HG03571 (cell line): ENCODE results near the gene ATL3.
"Not testable (repeated sequence)": the region's sequence is repeated elsewhere in the genome, so short reads cannot be mapped to it uniquely, and the experiment has no call there.

Source experiments
- ATAC-seq: cut with Tn5 transposase; IDR thresholded peaks from one replicate; pipeline ENCODE4 v1.9.1; 2021; ENCODE audit not compliant: unreplicated experiment

ATL3 gene

DNA sequence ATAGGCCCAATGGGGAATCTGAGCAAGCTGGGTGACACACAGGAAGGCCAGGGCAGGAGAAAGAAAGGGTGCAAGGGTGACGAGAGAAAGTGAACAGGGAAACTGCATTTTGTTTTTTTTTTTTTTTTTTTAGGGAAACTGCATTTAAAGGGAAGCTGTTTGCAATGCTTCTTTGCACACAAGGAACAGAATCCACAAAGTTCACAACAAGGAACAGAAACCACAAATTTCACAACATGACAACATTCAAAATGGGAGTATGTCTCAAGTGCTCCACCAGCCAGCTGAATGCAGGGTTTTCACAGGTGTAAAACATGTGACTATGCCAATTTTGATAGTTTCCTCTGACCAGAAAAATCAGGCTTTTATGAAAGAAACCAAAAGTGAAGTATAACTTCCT, 50.1 kb downstream of the ATL3 start:
- no peak for ATAC-seq

DNA sequence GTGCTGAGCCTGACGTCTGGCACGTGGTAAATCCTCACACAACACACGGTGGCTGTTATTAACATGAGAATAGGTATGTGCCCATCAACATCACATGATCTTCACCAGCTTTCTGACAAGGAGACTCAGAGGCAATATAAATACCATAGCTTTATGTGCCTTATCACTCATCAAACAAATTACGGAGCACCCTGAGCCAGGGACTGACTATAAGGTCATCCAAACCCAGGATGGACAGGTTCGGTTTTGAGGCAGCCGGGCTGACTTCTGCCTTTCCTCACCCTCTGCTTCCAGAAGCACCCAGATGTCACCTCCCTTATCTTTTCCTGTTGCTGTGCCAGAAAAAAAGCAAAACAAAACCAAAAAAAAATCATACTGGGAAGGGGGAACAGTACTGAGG, 51.2 kb downstream of the ATL3 start:
- no peak for ATAC-seq

DNA sequence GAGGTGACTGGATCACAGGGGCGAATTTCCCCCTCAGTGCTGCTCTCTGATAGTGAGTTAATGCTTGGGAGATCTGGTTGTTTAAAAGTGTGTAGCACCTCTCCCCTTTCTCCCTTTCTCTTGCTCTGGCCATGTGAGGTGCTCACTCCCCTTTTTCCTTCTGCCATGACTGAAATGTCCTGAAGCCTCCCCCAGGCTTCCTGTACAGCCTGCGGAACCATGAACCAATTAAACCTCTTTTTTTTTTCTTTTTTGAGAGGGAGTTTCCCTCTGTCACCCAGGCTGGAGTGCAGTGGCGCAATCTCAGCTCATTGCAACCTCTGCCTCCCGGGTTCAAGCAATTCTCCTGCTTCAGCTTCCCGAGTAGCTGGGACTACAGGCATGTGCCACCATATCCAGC, 53.5 kb downstream of the ATL3 start:
- ATAC-seq: not testable (repeated sequence)

DNA sequence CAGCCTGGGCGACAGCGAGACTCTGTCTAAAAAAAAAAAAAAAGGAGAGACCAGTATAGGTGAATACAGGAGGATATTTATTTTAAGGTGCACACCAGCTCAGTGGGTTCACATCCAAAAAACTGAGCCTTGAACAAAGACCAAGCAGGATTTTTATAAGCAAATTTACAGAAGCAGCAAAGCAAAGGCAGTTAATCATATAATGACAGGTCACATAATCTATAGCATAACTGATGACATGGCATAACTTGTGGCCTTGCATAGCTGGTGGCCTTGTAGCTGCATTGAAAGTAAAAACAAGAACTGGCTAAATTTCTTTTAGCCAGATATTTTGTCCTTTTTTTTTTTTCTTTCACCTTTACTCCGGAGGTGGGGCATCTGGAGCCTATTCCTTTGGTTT, 54.2 kb downstream of the ATL3 start:
- no peak for ATAC-seq

DNA sequence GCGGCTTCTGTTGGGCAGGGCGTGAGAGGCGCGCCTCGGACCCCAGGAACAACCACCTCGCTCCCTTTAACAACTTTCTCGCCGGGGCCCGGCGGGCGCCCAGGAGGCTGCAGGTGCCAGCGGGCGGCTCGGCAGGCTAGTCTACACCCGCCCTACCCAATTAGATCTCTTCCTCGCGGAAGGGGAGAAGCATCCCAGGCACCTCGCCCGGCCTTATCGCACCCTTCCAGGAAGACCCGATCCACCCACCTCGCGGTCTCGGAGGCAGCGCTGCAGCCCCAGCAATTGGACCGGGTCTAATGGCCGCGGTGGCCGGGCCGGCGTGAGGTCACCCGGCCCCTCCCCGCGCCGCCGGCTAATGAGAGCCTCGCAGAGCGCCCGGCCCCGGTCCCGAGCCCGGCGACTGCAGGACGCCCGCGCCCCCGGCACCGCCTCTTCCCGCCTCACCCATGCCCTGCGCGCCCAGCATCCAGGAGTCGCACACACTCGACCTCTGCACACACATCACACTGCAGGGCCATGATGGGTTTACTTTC, 57.0 kb downstream of the ATL3 start, which contains the start of gene PLAAT3:
PLAAT3 (minus strand) TSS at position 298 of the 536 bp plus-strand sequence. CDS start 419 bp downstream, outside the sequence.
- no peak for ATAC-seq

DNA sequence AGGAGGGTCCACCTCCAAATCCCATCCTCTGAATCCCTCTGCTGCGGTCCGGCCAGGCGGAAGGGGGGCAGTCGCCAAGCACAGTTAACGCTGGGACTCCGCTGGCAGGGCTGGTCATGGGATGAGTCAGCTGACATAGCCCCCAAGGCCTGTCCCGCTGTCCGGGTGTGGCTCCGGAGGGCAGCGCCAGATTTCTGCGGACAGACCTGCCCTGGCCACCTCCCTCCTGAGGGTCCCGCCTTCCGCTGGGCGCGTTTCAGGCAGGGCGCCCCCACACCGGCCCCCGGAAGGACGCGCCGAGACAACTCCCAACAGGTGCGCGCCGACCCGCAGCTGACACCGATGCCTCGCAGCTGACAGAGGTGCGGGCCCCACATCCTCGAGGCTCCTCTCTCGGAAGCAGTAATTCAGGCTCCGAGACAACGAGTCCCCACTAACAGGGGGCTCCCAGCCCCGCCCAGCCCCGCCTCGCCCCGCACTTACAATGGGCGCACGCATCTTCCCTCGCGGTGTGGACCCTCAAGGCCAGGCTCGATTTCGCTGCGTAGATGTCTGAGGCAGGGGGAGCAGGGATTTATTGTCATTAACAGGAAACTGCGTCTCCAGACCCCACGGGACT, 57.5 kb downstream of the ATL3 start:
- ATAC-seq: no peak

DNA sequence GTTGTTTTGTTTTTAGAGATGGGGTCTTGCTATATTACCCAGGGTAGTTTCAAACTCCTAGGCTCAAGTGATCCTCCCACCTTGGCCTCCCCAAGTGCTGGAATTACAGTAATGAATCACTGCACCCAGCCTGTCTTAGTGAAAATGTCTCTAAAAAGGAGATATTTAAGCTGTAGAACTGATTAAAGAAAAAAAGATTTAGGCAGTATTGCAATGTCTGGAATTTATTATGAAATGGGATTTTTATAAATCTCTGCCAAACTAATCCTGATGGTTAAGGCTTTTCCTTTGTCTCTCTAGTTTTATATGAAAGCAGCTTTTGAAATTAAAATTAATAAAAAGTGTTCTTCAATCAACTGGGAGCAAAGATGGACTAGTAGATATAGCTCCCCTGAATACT, 59.0 kb downstream of the ATL3 start:
- no peak for ATAC-seq

DNA sequence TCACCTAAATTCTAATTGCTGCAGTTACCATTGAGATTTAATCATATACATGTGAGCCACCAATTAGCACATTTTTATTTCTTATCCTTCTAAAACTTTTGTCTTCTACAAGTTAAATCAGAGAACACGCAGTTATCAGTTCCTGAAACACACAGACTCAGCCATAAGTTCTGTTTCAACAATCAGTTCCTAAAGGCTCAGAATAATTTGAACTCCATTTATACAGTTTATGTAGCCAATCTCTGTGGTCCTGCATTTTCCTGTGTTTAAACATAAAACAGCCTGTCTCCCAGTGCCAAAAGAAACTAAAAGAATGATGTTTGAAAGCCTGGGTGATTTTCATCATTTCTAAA, 59.8 kb downstream of the ATL3 start:
- ATAC-seq: no peak

DNA sequence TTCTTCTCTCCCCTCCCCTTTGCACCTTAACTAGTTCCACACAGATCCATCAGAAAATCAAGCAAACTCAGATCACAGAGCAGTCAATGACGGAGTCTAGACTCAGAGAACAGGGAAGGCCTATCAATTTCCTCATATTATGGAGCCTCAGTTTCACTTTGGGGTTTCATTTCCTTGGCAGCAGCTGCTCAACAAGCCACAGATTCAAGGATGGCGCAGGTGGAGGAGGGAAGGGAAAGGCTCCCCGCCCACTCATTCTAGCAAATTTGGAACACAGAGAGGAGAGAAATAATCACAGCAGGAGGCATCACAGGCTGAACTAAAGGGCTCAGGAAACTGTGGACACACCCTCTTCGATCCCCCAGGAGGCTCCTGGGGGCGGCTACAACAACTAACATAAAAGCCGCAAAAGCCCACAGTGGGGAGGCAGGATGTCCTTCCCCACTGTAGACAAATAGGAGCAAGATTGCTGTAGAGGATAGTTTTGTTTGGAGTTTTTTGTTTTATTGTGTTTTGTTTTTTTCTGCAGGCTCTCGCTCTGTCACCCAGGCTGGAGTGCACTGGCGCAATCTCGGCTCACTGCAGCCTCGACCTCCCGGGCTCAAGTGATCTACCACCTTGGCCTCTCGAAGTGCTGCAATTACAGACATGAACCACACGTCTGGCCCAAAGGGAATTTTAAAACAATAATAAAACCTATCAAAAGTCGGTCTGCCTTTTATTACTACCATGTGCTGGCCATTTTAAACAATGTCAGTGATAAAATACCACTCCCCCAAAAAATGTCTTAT, 60.4 kb downstream of the ATL3 start:
- ATAC-seq: no peak

DNA sequence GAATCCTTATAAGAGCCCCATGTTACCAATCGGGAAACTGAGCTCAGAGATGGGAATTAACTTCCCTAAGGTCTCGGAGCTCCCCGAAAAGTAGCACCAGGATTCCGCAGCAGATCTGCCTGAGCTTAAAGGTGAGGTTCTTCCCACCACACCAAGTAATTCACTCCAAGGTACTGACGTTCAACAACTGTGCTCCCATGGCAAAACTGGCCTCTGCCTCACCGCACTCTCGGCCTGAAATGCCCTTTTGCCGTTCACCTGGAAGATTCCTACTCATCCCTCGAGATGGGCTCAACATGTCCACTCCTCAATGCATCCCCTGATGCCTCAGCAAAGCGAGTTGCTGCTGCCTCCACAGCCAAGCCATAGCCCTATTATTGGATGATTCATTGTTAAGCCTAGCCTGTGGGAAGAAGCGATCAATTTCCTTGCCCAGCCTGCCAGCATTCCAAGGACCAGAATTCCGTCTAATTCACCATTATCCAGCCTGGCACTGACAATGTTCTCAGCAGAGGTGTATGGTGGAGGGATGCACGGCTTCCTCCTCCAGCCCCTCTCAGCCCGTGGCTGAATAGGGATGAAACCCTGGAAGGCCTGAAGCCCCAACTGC, 61.1 kb downstream of the ATL3 start:
- ATAC-seq: no peak

DNA sequence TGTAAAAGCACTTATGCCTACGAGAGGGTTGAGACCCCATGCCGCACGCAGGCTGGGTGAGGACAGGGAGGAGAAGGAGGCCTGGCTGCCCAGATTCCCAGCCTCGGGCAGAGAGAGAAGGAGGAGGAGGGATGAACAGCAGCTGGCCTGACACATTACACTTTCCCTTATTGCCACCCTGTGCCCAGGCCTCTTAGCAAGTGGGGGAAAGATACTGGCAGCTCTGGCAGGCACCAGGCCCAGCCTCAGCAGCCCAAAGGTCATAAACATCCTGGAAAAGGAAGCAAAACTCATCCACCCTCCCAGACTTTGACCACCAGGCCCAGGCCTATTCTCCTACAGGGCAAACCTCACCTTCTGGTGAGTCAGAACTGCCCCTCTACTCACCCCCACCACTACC, 61.6 kb downstream of the ATL3 start:
- no peak for ATAC-seq

DNA sequence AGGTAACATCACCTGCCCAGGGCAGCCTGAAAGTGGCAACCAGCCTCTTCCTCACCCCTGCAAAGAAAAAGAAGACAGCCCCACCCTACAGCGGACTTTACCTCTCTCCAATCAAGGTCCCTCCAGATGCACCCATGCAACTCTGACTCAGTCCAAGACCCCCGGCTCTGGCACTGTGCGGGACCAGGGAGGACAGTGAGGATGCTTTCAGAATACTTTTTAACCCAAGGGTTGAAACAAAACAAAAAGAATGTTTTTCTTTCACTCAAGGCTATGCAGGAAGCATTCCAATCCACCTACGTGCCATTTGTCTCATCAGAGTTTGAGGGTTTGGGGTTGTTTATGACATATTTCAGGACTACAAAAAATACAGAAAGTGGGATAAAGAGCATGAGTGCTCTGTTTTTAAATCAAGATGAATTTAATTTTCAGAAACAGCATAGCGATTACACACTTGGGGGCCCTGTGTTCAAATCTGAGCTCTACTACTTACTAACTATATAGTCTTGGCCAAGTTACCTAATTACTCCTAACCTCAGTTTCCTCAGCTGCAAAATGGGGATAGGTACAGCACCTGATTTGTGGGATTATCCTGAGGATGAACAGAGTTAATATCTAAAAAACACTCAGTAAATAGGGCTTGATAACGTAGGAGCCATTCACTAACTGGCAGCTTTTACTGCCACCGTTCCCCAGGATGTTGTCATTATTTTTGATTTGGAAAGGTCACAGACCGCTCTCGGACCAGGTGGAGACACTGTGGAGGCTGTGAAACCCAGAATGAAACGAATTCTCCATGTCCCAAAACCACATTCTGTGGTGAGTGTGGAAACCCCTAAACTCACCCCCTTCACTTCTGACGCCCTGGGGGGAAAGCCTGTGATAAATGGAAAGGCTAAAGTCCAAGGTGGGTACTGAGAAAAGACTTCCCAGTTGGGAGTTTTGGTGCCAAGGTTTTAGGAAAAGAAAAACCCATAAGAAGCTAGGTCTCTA, 62.5 kb downstream of the ATL3 start:
- no peak for ATAC-seq

DNA sequence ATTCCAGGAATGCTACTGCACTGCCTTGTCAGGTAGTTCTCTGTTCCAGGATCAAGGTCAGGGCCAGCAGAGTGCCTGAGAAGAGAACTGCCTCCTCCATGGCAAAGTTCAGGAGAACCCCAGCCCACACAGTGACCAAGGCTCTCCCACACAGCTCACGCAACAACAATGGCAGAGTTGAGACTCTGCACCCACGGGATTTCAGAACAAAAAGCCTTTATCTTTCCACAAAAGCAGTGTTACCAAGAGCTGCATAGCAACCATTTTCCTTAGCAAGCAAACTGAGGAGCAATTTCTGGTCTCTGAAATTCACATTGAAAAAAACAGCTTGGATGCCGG, 68.0 kb downstream of the ATL3 start:
- no peak for ATAC-seq

DNA sequence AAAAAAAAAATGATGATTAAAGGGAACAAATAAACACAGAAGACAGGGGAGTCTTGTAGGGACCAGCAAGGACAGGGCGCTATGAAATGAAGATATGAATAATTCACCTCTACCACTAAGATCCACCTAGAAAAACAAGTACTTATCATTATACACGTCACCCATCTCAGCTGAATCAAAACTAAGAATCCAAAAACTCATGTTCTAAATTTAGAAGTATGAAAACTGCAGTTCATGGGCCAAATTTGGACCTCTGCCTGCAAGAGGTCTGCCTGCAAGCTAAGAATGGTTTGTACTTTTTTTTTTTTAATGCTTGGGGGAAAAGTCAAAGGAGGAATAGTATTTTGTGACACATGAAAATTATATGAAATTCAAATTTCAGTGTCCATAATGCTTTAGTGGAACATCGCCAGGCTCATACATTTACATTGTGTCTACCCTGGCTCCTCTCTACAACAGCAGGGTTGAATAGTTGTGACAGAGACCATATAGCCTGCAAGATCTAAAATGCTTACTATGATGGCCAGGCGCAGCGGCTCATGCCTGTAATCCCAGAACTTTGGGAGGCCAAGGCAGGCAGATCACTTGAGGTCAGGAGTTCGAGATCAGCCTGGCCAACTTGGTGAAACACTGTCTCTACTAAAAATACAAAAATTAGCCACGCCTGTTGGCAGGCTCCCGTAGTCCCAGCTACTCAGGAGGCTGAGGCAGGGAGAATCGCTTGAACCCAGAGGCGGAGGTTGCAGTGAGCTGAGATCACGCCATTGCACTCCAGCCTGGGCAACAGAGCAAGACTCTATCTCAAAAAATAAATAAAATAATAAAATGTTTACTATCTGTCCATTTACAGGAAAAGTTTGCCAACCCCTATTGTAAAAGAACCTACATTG, 68.6 kb downstream of the ATL3 start:
- ATAC-seq: not testable (repeated sequence)

DNA sequence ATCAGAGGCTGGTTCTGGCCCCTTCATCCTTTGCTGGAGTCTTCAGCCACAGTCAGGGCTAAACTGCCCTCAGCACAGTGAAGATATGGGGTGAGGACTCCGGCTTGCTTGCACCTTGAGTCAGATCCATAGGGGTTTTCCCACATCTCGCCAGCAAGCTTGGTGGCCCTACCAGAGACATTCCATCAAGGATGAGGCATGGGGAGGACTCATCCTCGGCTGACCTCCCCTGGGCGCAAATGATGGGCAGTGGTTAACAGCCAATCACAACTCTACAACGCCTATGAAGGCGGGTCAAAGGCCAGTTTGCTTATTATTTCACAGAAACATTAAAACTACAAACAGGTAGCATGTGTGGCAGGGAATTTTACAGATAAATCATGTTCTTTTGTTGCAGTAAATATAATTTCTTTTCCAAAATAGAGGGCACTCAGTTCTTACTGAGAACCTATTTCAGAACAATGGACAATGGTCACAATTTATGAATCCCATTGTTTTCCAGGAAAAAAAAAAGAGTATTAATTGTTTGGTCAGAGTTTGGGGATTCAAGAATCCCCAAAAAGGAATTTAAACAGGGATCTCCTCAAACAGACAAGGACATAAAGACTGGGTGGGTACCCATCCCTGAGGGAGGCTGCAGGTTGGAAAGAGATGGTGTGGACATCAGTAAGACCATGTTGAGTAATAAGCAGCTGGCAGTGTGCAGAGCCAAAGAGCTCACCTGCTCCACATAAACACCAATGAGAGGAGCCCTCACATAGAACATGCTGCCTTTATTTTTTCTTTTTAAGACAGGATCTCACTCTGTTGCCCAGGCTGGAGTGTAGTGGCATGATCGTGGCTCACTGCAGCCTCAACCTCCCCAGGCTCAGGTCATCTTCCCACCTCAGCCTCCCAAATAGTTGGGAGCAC, 71.7 kb downstream of the ATL3 start:
- no peak for ATAC-seq

DNA sequence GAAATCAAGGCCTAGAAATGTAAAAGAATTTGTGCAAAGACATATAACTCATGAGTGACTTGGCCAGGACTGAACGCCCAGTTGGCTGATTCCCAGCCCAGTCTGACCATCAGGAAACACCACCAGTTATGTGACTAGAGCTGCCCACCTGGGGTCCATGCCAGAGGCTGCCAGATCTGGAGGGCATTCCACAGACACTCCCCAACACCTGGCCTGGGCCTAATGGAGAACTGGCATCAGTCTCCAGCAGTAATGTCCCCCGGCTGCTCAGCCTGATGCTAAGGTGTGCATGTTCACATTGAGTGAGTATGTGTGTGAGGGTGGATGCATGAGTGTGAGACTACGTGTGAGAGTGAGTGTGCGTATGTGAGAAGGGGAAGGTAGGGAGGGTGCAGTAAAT, 72.6 kb downstream of the ATL3 start:
- no peak for ATAC-seq

DNA sequence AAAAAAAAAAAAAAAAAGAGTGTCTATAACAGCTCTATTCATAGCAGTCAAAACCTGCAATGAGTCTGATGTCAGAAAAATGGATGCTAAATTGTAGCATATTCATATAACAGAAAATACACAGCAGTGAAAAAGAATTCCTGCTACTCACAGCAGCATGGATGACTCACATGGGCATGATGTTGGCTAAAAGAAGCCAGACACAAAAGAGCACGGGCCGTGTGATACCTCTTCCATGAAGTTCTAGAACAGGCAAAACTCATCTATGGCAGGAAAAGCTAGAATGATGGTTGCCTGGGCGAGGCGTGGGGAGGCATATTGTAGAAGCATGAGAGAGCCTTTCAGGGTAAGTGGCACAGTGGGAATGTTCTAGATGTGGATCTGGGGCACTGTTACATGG, 75.9 kb downstream of the ATL3 start:
- no peak for ATAC-seq

DNA sequence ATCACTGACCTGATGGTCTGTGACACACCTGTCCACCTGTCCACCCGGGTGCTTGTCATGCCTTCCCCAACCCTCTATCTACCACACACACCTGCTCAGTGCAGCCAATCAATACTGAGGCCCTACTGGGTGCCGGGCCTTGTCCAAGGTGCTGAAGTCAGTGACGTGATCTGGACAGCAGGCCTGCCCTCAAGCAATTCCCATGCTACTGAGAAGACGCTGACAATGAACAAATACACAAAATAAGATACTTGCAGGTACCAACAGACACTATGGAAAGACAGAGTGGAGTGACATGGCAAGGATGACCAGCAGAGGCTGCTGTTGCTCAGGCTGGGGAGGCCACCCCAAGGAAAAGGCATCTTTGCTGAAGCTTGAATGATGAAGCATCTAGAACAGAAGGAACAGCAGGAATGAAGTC, 78.2 kb downstream of the ATL3 start:
- ATAC-seq: no peak
